ENCODE measurements around the gene ABHD1. TPM values are rescaled to one million over a fixed set of nuclear protein-coding genes. Genes with fewer than 3 reads are reported as not detected.
A peak's percentile ranks its signal among the peaks of the same experiment; 100 is the strongest.

The ABHD1 gene
- total RNA-seq, 2 donors from 2014 or later = 0.29 to 1.0 TPM

DNA sequence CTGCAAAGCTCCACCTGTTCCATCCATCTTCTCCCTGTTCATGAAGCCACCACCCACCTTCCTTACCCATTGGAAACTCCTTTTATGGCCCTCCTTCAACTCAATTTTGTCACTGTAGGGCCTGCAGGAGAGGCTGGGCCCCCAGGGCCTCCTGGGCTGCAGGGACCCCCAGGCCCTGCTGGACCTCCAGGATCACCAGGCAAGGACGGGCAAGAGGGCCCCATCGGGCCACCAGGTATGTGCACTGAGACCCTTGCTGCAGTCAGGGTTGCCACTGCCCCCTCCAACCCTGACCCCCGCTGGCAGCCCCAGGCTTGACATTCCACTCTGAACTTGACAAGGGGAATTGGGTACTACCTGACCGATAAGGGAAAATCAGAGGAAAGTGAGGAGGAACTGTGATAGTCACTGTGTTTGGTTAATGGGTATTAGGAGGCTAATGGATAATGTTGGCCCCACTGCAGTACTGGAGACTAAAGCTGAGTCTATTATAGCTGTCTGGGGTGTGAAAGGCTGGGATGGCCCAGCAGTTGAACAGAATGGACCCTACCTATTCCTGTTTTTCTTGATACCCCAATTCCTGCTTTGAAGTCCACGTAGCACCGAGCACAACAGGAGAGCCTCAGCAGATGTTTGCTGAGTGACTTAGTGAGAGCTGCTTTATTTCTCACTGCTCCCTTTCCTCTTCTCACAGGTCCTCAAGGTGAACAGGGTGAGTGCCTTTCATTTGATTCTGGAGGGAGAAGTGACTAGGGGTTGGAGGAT is 39.1 kb upstream of the ABHD1 start:
- DNase-seq = no peak
- Mint-ChIP-seq H3K27ac (no peak overlapping the region), H3K9me3 (no peaks in the 10 kb centered on the region), H3K4me1 (peaks cover 9% of the 10 kb centered on the region), H3K27me3 (ENCODE audit: insufficient read depth) (peaks cover 26% of the 10 kb centered on the region), H3K36me3 (ENCODE audit: low read depth) (no peaks in the 10 kb centered on the region), H3K4me3 (no peak overlapping the region)
- Histone ChIP-seq H3K9ac (ENCODE audit: extremely low read depth, low read length, poor library complexity, severe bottlenecking) (no peak overlapping the region), H3K36me3 (ENCODE audit: control insufficient read depth, insufficient read depth, low read length) (no peaks in the 10 kb centered on the region), H3K4me3 (ENCODE audit: low read length) (no peak overlapping the region), H3K27ac (ENCODE audit: low read depth, low read length) (no peak overlapping the region), H3K9me3 (ENCODE audit: control insufficient read depth, low read length) (no peaks in the 10 kb centered on the region), H3K4me1 (ENCODE audit: control insufficient read depth, insufficient read depth, low read length) (no peaks in the 10 kb centered on the region), H3K27me3 (ENCODE audit: control insufficient read depth, insufficient read depth, low read length, poor library complexity, severe bottlenecking) (peaks cover 26% of the 10 kb centered on the region)
- TF ChIP-seq, protein P1, sequence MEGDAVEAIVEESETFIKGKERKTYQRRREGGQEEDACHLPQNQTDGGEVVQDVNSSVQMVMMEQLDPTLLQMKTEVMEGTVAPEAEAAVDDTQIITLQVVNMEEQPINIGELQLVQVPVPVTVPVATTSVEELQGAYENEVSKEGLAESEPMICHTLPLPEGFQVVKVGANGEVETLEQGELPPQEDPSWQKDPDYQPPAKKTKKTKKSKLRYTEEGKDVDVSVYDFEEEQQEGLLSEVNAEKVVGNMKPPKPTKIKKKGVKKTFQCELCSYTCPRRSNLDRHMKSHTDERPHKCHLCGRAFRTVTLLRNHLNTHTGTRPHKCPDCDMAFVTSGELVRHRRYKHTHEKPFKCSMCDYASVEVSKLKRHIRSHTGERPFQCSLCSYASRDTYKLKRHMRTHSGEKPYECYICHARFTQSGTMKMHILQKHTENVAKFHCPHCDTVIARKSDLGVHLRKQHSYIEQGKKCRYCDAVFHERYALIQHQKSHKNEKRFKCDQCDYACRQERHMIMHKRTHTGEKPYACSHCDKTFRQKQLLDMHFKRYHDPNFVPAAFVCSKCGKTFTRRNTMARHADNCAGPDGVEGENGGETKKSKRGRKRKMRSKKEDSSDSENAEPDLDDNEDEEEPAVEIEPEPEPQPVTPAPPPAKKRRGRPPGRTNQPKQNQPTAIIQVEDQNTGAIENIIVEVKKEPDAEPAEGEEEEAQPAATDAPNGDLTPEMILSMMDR (conservative IDR thresholded peaks at IDR 0.05) = no peak
- WGBS, 2 experiments (ENCODE audit: insufficient coverage in 1 of 2, insufficient read length in 1 of 2) = 76 to 89% methylated on average over 5 to 6 of the region's 6 CpGs

DNA sequence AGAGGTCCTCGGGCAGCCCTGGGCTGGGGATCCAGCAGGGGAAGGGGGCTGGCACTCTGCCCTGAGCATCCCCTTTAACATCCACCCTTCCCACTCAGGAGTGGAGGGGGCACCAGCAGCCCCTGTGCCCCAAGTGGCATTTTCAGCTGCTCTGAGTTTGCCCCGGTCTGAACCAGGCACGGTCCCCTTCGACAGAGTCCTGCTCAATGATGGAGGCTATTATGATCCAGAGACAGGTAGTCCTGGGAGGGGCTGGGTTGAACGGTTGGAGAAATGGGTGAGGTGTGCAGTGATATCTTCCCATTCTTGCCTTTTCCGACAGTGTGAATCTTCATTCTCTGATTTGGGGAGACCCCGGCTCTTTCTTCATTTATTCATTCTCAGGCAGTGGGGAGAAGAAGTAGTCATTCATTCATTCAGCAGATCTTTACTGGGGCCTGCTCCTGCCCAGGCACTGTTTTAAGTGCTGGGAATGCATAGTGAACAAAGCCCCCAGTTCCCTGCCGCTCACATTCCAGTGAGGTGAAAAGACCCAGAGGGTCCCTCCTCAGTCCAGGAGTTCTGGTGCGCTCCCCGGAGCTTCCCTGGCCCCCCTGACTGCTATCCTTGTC is 38.4 kb upstream of the ABHD1 start:
- Mint-ChIP-seq H3K27ac (no peak overlapping the region), H3K36me3 (ENCODE audit: low read depth) (no peaks in the 10 kb centered on the region), H3K27me3 (ENCODE audit: insufficient read depth) (peaks cover 28% of the 10 kb centered on the region), H3K9me3 (no peaks in the 10 kb centered on the region), H3K4me1 (peaks cover 9% of the 10 kb centered on the region), H3K4me3 (peak overlapping the region; percentile 58)
- DNase-seq = no peak
- Histone ChIP-seq H3K27me3 (ENCODE audit: control insufficient read depth, insufficient read depth, low read length, poor library complexity, severe bottlenecking) (peaks cover 26% of the 10 kb centered on the region), H3K27ac (ENCODE audit: low read depth, low read length) (no peak overlapping the region), H3K36me3 (ENCODE audit: control insufficient read depth, insufficient read depth, low read length) (no peaks in the 10 kb centered on the region), H3K9me3 (ENCODE audit: control insufficient read depth, low read length) (no peaks in the 10 kb centered on the region), H3K4me1 (ENCODE audit: control insufficient read depth, insufficient read depth, low read length) (no peaks in the 10 kb centered on the region), H3K9ac (ENCODE audit: extremely low read depth, low read length, poor library complexity, severe bottlenecking) (no peak overlapping the region), H3K4me3 (ENCODE audit: low read length) (peak overlapping the region; percentile 81)
- 47 to 65% methylated on average over 3 to 9 of the region's 10 CpGs for WGBS, 2 experiments (ENCODE audit: insufficient coverage in 1 of 2, insufficient read length in 1 of 2)
- TF ChIP-seq, protein P1 (conservative IDR thresholded peaks at IDR 0.05) = no peak

GRCh38 chr2:27085673-27086089 is 37.9 kb upstream of the ABHD1 start:
- no peaks in the 10 kb centered on the region for H3K36me3 Mint-ChIP-seq (ENCODE audit: low read depth)
- Histone ChIP-seq H3K4me3 (ENCODE audit: low read length) (peak overlapping the region; percentile 81), H3K27ac (ENCODE audit: low read depth, low read length) (no peak overlapping the region), H3K27me3 (ENCODE audit: control insufficient read depth, insufficient read depth, low read length, poor library complexity, severe bottlenecking) (peaks cover 26% of the 10 kb centered on the region), H3K9ac (ENCODE audit: extremely low read depth, low read length, poor library complexity, severe bottlenecking) (peak overlapping the region; percentile 66), H3K4me1 (ENCODE audit: control insufficient read depth, insufficient read depth, low read length) (no peaks in the 10 kb centered on the region), H3K9me3 (ENCODE audit: control insufficient read depth, low read length) (no peaks in the 10 kb centered on the region), H3K36me3 (ENCODE audit: control insufficient read depth, insufficient read depth, low read length) (no peaks in the 10 kb centered on the region)
- H3K9me3 Mint-ChIP-seq = no peaks in the 10 kb centered on the region
- peak; percentile 85 for DNase-seq
- H3K27ac Mint-ChIP-seq = no peak overlapping the region
- 4 to 5% methylated on average over 18 to 38 of the region's 38 CpGs for WGBS, 2 experiments (ENCODE audit: insufficient coverage in 1 of 2, insufficient read length in 1 of 2)
- peaks cover 9% of the 10 kb centered on the region for H3K4me1 Mint-ChIP-seq
- peak overlapping the region; percentile 58 for H3K4me3 Mint-ChIP-seq
- TF ChIP-seq, protein P1 (conservative IDR thresholded peaks at IDR 0.05) = peak; percentile 47
- peaks cover 28% of the 10 kb centered on the region for H3K27me3 Mint-ChIP-seq (ENCODE audit: insufficient read depth)

All from endodermal cell (in vitro differentiated cells).